GM12872 (cell line): ENCODE results near the gene ACR.

Experiments used
- CTCF ChIP-seq: IDR thresholded peaks from 3 replicates; pipeline ENCODE4 v1.5.1; 2011; ENCODE audit warnings: low read depth, mild to moderate bottlenecking, low read length, moderate library complexity; ENCODE audit not compliant: insufficient read depth

Gene ACR

GRCh38 chr22:50720301-50721256, 17.4 kb upstream of the ACR start:
- TF ChIP-seq CTCF: no peak

- no peak for TF ChIP-seq CTCF
Observed at GRCh38 chr22:50721257-50721844, 16.7 kb upstream of the ACR start.

GRCh38 chr22:50722048-50722701, 15.8 kb upstream of the ACR start:
- TF ChIP-seq CTCF: no peak

- TF ChIP-seq CTCF: no peak
Observed at GRCh38 chr22:50722716-50723428, 15.1 kb upstream of the ACR start.

- TF ChIP-seq CTCF: no peak
Observed at GRCh38 chr22:50723991-50724390, 14.0 kb upstream of the ACR start.

- no peak for TF ChIP-seq CTCF
Observed at GRCh38 chr22:50724616-50725015, 13.4 kb upstream of the ACR start.

GRCh38 chr22:50725597-50725996, 12.4 kb upstream of the ACR start:
- no peak for TF ChIP-seq CTCF
